DMS153 treated with DMSO at 0.1 percent for 48 hours (cell line): ENCODE results near the gene SULT1A4.
"Not testable (repeated sequence)": the region's sequence is repeated elsewhere in the genome, so short reads cannot be mapped to it uniquely, and the experiment has no call there.

Source experiments
- DNase-seq: peaks from one replicate; lab custom pipeline; 2025; ENCODE audit not compliant: unreplicated experiment; lab: John Stamatoyannopoulos, UW

Gene SULT1A4

GRCh38 chr16:29459706-29460646 lies at the start of gene SULT1A4:
TSS of gene SULT1A4 (plus strand) at chr16:29459913. CDS start at chr16:29461386, 1,473 bp downstream.
- not testable (repeated sequence) for DNase-seq

- DNase-seq: not testable (repeated sequence)
Measured at GRCh38 chr16:29423587-29423986, 36.1 kb upstream of the SULT1A4 start.

GRCh38 chr16:29425390-29425789 lies 34.3 kb upstream of the SULT1A4 start:
- DNase-seq: not testable (repeated sequence)

- DNase-seq: not testable (repeated sequence)
Measured at GRCh38 chr16:29453754-29454153, 6.0 kb upstream of the SULT1A4 start.

- not testable (repeated sequence) for DNase-seq
Measured at GRCh38 chr16:29454269-29454668, 5.4 kb upstream of the SULT1A4 start, which contains the start of the genes BOLA2 and SLX1B. TSS of gene BOLA2 (minus strand) at chr16:29454351. CDS start at chr16:29454253, 98 bp downstream. TSS of gene SLX1B (plus strand) at chr16:29454533.

GRCh38 chr16:29454828-29455227 lies 4.9 kb upstream of the SULT1A4 start:
- DNase-seq: not testable (repeated sequence)

- not testable (repeated sequence) for DNase-seq
Measured at GRCh38 chr16:29457660-29458059, 2.1 kb upstream of the SULT1A4 start.

GRCh38 chr16:29460647-29461030 lies 926 bp downstream of the SULT1A4 start:
- not testable (repeated sequence) for DNase-seq

GRCh38 chr16:29465985-29466824 lies 6.5 kb downstream of the SULT1A4 start:
- not testable (repeated sequence) for DNase-seq

- DNase-seq: not testable (repeated sequence)
Measured at GRCh38 chr16:29466904-29467303, 7.2 kb downstream of the SULT1A4 start.

GRCh38 chr16:29467654-29468366 lies 8.1 kb downstream of the SULT1A4 start:
- DNase-seq: not testable (repeated sequence)

GRCh38 chr16:29469660-29470059 lies 9.9 kb downstream of the SULT1A4 start:
- DNase-seq: not testable (repeated sequence)

- DNase-seq: not testable (repeated sequence)
Measured at GRCh38 chr16:29472065-29472464, 12.4 kb downstream of the SULT1A4 start.

- DNase-seq: not testable (repeated sequence)
Measured at GRCh38 chr16:29482276-29482675, 22.6 kb downstream of the SULT1A4 start.

GRCh38 chr16:29506308-29506707 lies 46.6 kb downstream of the SULT1A4 start, which contains the start of gene NPIPB12:
TSS of gene NPIPB12 (minus strand) at chr16:29506408.
- not testable (repeated sequence) for DNase-seq
